Measurements from ENCODE around the gene RASD1.
A peak's percentile ranks its signal among the peaks of the same experiment; 100 is the strongest.

RASD1 gene

DNA sequence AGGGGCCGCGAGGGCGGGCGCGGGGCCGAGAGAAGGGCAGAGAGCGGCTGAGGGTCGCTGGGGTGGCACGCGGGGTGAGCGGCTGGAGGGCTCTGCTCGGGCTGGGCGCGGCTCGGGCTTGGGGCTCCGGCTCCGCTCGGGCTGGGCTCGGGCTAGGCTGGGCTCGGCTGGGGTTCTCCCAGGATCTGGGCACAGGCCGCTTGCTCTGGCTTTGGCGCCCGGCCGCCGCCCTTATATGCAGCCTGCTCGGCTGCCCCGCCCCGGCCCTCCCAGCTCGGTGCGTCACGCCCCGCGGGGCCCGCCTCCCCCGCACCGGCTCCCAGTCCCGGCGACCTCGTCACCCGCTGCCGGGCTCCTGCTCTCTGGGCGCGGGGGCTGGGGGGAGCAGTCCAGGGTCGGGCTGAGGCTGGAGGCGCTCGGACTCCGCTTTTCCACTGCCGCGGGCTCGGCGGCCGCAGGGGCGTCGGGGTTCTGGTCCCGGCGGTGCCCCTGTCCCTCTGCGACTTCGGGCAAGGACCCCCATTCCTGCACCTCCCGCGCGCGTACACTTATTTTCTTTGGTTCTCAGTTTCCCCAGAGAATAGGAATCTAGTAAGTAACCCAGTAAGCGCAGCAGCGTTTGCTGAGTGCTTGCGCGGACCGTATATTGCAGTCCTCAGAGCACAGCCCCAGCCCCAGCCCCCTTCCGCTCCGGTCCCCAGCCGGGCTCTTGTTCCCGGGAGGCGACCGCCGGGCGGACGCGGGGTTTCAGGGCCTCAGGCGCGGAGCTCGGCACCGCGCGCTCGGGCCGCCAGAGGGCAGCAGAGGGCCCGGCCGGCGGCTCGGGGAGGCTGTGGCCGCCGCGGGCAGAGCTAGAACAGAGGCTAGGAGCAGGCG lies at the start of gene RASD1:
RASD1 (minus strand) TSS at position 207 of the 876 bp plus-strand sequence. CDS start 214 bp downstream, outside the sequence.
- Histone ChIP-seq H3K4me1 (ENCODE audit: low read length) (peaks cover 12% of the 10 kb centered on the region; the same call in 1 of the 2 replicates), H3K27me3 (replicated peaks; ENCODE audit: insufficient read depth, low read length) (peaks cover 6% of the 10 kb centered on the region), H3K9me2 (replicated peaks; ENCODE audit: insufficient read depth, low read length) (no peaks in the 10 kb centered on the region), H3F3A (ENCODE audit: insufficient read depth, low read length) (peaks cover 14% of the 10 kb centered on the region; the same call in 1 of the 2 replicates), H3K27ac (ENCODE audit: low read length) (no peak within 1 kb of the TSS), H3K4me3 (ENCODE audit: low read length) (peak within 1 kb of the TSS; percentile 73), H3K36me3 (replicated peaks; ENCODE audit: insufficient read depth, low read length) (no peaks in the 10 kb centered on the region), H3K9me3 (replicated peaks; ENCODE audit: insufficient read depth, low read length) (no peaks in the 10 kb centered on the region), H3K79me2 (ENCODE audit: low read length) (no peaks in the 10 kb centered on the region), H2AFZ (ENCODE audit: low read length) (peak within 1 kb of the TSS; percentile 95), H4K20me1 (ENCODE audit: insufficient read depth, low read length) (no peaks in the 10 kb centered on the region), H3K9ac (ENCODE audit: low read length) (peak within 1 kb of the TSS; percentile 65; the same call in 1 of the 2 replicates), H3K4me2 (ENCODE audit: low read depth, low read length) (peak within 1 kb of the TSS; percentile 100)
- peak; percentile 84 for DNase-seq
- TF ChIP-seq CTCF (IDR thresholded peaks at IDR 0.05; ENCODE audit: low read length) (peak; percentile 88), EZH2phosphoT487 (IDR thresholded peaks at IDR 0.05; ENCODE audit: low read length) (no peak), EZH2 (optimal IDR thresholded peaks at IDR 0.05; ENCODE audit: low read depth, low read length) (no peak)

GRCh38 chr17:17545984-17546383 lies 49.8 kb upstream of the RASD1 start:
- H3F3A ChIP-seq (ENCODE audit: insufficient read depth, low read length) = no peaks in the 10 kb centered on the region
- no peaks in the 10 kb centered on the region for H3K9me2 ChIP-seq (replicated peaks; ENCODE audit: insufficient read depth, low read length)
- H3K36me3 ChIP-seq (replicated peaks; ENCODE audit: insufficient read depth, low read length) = no peaks in the 10 kb centered on the region
- H4K20me1 ChIP-seq (ENCODE audit: insufficient read depth, low read length) = no peaks in the 10 kb centered on the region
- no peaks in the 10 kb centered on the region for H3K27me3 ChIP-seq (replicated peaks; ENCODE audit: insufficient read depth, low read length)
- no peaks in the 10 kb centered on the region for H3K4me1 ChIP-seq (ENCODE audit: low read length)
- H3K4me2 ChIP-seq (ENCODE audit: low read depth, low read length) = no peak overlapping the region
- no peak overlapping the region for H3K4me3 ChIP-seq (ENCODE audit: low read length)
- no peak overlapping the region for H3K9ac ChIP-seq (ENCODE audit: low read length)
- TF ChIP-seq EZH2 (optimal IDR thresholded peaks at IDR 0.05; ENCODE audit: low read depth, low read length) (no peak), EZH2phosphoT487 (IDR thresholded peaks at IDR 0.05; ENCODE audit: low read length) (no peak), CTCF (IDR thresholded peaks at IDR 0.05; ENCODE audit: low read length) (no peak)
- no peak overlapping the region for H3K27ac ChIP-seq (ENCODE audit: low read length)
- no peaks in the 10 kb centered on the region for H3K79me2 ChIP-seq (ENCODE audit: low read length)
- no peak for DNase-seq
- no peaks in the 10 kb centered on the region for H3K9me3 ChIP-seq (replicated peaks; ENCODE audit: insufficient read depth, low read length)
- H2AFZ ChIP-seq (ENCODE audit: low read length) = no peak overlapping the region

- no peaks in the 10 kb centered on the region for H3K9me2 ChIP-seq (replicated peaks; ENCODE audit: insufficient read depth, low read length)
- H3K4me3 ChIP-seq (ENCODE audit: low read length) = no peak overlapping the region
- H3K36me3 ChIP-seq (replicated peaks; ENCODE audit: insufficient read depth, low read length) = no peaks in the 10 kb centered on the region
- no peaks in the 10 kb centered on the region for H3K27me3 ChIP-seq (replicated peaks; ENCODE audit: insufficient read depth, low read length)
- H3K9me3 ChIP-seq (replicated peaks; ENCODE audit: insufficient read depth, low read length) = no peaks in the 10 kb centered on the region
- TF ChIP-seq CTCF (IDR thresholded peaks at IDR 0.05; ENCODE audit: low read length) (no peak), EZH2phosphoT487 (IDR thresholded peaks at IDR 0.05; ENCODE audit: low read length) (no peak), EZH2 (optimal IDR thresholded peaks at IDR 0.05; ENCODE audit: low read depth, low read length) (no peak)
- no peaks in the 10 kb centered on the region for H3K79me2 ChIP-seq (ENCODE audit: low read length)
- no peaks in the 10 kb centered on the region for H3K4me1 ChIP-seq (ENCODE audit: low read length)
- no peaks in the 10 kb centered on the region for H4K20me1 ChIP-seq (ENCODE audit: insufficient read depth, low read length)
- H3K4me2 ChIP-seq (ENCODE audit: low read depth, low read length) = no peak overlapping the region
- no peak overlapping the region for H3K27ac ChIP-seq (ENCODE audit: low read length)
- no peak overlapping the region for H2AFZ ChIP-seq (ENCODE audit: low read length)
- H3K9ac ChIP-seq (ENCODE audit: low read length) = no peak overlapping the region
- DNase-seq = no peak
- no peaks in the 10 kb centered on the region for H3F3A ChIP-seq (ENCODE audit: insufficient read depth, low read length)
These were observed 49.0 kb upstream of the RASD1 start for GRCh38 chr17:17545031-17545820.

All from MM.1S (cell line).